Stimulated activated CD8-positive, alpha-beta memory T cell treated with anti-CD3 and anti-CD28 coated beads, Interleukin-7, amount 100 ng/mL, for 24 hours (primary cell): ENCODE data around the gene MORN1.

Experiments used
- DNase-seq: peaks from one replicate; pipeline ENCODE4 v3.0.0-alpha.2; 2020; ENCODE audit warnings: low read depth

MORN1 gene

DNA sequence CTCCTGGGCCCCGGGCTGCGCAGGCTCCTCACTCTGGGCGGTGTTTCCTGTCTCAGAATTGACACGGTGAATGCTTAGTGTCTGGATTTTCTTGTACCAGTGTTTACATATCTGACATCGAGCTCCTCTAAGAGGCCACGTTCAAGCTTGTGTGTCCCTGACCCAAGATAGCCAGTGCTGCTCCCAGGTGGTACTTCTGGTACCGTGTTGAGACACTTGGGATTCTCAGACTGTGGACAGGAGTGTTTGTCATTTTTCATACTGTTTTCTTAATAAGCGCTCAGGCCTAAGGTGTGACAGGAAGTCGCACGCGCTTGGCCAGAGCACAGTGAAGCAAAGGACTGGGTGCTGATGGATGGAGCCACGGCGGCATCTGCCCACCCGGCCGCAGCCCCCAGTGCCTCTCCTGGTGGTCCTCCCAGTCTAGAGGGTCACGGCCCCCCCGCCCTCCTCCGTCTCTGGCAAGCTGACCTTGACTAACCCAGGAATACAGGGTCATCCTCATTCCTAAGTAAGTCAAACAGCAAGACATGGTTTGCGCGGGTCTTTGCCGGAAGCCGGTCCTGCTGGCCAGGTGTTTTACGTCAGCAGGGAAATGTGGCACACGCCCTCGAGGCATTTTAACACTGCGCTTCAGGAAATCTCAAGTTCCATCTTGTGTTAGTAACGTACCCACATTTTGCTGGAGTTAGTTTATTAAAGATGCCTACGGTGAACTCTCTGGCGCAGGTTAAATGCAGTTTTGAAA lies 13.0 kb upstream of the MORN1 start:
- no peak for DNase-seq

DNA sequence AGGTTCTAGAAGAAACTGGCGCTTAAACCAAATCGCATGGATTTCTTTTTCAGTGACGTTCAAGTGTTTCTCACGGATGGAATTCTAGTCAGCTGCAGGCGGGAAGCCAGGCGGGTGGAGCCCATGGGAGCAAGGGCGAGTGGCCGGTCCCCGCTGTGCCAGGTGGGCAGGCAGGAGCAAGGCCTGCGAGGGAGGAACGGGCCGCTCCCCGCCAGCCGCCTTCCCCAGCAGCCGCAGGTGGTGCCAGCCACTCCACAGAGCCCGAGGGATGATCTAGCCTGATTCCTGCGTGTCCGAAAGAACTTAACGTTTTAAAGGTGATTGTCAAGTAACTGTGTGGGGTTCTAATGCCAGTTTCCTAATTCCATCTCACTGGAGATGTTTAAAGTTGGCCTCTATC lies 11.9 kb upstream of the MORN1 start:
- DNase-seq = no peak

DNA sequence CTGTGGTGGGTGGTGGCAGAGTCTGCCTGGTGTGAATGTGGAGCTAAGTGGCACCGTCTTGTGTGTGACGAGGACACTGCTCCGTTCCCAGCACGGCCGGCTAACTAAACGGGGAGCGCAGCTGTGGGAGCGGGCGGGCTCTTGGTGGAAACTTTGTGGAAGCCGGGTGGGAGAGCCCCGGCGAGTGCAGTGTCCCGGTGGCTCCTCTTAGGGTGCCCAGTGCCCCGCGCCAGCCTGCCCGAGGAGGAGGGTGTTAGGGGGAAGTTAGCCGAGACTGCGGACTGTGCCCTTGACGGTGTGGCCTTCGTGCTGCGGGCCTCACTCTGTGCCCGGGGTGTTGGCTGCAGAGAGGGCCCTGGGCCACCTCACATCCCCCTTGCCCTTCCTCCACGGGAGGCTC lies 11.1 kb upstream of the MORN1 start:
- no peak for DNase-seq

DNA sequence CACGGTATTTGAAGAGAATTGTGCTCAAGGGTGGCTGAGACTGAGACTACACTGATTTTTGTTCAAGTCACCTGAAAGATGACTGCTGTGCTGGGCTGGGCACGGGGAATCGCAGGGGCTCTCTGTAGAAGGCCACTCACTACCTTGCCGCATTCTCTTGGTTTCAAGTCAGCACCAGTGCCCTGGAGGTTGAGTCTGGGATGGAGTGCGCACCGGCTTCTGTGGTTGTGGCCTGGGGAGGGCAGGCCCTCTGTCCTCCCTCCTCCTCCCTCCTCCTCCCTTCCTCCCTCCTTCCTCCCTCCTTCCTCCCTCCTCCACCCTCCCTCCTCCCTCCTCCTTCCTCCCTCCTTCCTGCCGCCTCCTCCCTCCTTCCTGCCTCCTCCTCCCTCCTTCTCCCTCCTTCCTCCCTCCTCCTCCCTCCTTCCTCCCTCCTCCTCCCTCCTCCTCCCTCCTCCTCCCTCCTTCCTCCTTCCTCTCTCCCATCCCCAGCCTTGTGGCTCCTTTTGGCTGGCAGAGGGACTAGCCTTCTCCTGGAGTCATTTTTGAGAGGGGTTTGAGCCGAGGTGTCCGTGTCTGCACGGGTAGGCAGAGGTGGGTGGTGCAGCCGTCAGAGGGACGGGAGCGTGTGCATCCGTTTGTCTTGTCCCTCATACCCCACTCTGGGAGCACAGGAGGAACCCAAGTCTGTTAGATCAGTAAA lies 9.7 kb upstream of the MORN1 start:
- no peak for DNase-seq

DNA sequence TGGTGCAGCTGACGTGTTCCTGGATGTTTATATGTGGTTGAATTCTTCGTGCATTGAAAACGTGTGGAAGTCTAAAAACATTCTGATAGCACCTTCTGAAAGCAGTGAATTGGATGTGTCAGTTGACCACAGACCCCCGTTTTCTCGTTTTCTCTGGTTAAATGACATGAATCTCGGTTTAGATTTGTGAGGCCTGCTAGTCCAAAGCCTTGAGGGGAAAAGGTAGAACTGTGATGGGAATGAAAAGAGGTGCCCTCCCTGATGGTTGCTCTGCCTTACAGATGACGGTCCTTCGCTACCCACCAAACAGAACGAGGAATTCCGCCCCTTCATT lies 9.2 kb upstream of the MORN1 start:
- no peak for DNase-seq

DNA sequence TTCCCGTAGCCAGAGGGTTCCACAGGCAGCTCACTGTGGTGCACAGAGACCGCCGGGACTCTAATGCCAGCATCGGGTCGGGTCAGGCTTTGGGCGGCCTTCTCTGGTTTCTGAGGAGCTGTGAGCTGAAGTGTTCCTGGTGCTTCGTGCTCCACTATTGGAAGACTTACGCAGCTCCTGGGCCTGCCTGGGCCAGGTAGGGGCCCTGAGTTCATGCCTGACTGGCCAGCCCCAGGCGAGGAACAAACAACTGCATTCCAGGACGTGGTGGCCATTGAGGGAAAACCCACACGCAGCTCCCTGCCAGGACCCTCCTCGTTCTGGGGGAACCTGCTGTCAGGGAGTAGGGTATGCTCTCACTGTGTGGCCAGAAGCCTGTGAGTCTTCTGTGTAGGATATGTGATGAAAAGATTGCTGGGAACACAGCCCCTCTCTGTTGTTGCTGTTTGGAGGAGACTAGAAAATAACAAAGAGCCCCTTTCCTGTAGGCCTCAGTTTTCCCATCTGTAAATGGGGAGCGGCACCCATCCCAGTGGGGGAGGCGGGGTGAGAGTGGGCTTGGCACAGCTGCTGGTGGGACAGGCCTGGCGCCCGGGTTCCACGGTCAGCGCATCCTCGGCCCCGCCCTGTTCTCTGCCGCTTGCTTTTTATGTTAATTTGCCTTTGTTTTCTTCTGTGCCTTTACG lies 8.7 kb upstream of the MORN1 start:
- no peak for DNase-seq

DNA sequence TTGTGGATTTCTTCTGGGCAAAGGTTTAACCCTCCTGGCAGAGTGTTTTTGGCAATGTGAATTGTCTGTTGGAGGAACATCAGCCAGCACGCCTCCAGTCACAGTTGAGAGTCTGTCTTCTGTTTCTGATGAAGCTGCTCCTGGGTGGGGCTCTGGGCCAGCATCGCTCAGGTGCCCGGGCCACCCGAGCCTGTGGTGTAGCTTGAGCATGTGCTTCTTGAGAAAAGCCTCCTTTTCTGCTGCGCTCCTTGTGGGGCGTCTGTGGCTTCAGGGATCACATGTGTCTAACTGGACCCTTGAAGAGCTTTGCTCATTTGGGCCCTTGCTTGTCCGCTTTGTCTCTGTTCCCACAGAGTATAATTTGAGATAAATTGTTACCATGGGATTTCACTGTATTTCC lies 7.5 kb upstream of the MORN1 start:
- DNase-seq = no peak

DNA sequence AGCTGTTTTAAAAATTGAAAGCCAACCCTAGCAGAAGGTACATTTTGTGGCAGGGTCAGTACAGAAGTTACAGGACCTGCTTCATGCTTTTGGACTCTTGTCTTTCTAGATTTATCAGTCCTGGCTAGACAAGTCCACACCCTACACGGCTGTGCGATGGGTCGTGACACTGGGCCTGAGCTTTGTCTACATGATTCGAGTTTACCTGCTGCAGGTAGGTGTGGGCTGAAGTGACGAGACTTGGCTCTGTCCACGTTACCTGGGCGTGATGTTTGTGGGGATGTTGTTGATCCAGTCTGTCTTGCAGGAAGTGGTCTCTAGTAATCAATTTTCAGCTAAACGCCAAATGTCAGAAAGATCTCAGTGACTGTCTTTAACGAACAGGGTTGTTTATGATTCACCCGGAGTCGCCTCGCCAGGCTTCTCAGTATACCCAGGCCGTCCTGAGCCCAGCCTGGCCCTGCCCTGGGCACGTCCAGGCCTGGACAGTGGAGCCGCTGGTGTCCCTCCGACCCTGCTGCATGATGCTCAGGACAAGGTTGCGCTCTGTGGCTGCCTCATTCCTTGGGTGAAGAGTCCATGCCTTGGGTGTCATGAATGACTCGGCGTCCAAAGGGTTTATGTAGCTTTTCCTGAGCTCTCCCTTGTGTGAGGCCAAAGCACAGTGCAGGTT lies 5.8 kb upstream of the MORN1 start:
- DNase-seq = no peak

DNA sequence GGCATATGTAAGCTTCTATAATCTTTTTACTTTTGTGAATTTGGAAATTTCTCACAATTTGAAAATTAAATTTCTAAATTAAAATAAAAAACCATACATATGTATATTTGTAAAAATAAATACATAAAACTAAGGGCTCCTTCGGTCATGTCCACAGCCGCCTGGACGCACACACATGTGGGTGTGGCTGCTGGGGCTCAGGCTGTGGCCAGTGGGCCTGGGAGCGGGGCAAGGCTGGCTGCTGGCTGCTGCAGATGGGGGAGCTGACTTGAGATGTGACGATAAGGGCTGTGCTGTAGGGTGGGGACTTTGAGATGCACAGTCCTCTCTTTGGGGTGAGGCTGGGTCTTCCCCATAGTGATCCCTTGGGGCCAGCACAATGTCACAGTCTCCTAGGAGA lies 5.1 kb upstream of the MORN1 start:
- no peak for DNase-seq

DNA sequence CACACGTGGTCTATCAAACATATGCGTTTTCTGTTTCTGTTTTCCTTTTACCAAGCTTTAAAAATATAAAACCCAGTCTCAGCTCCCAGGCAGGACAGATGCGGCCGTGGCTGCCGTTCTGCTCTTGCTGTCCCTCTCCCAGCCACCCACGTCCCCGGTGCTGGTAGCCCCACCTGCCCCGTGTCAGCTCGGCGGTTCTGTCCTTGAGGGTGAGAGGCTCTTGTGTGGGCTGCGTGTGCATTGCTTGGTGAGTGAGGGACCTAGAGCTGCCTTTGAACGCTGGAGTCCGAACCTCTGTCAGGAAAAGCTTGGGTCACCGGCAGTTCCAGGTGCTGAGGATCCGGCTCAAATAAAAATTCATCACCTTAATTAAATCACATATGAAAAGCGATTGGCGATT lies 4.7 kb upstream of the MORN1 start:
- no peak for DNase-seq

DNA sequence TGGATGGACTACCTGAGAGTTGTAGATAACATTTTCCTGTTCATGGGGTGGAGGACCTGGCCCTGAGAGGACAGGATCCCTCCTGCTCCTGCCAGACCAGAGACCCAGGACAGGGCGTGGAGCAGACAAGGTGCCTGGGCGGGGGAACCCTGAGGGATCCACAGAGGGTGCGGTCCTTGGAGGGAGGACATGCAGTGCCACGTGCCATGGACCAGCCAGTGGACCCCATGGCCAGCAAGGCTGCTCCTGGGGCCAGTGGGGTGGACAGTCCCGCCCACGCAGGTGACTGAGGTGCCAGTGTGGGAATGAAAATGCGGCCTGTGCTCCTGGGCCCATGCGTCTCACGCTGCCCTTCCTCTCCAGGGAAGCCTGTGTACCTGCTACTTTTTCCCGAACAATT lies 3.9 kb upstream of the MORN1 start:
- DNase-seq = no peak

DNA sequence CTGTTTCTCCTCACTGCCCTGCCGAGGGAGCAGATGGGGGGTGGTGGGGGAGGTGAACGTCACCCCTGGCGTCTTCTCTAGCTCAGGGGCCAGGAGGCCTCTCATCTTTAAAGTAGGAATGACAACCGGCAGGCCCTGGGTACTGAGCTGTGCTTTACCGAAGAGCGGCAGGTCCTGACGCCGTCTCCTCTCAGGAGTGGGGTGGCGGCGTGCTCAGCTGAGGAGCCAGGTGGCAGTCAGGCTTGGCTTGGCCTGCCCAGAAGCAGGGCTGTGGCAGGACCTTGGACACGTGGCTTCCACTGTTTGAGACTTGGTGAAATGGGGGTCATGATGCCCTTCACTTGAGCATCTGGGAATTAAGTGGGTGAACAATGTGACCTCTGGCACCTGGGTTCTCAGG lies 3.4 kb upstream of the MORN1 start:
- no peak for DNase-seq

DNA sequence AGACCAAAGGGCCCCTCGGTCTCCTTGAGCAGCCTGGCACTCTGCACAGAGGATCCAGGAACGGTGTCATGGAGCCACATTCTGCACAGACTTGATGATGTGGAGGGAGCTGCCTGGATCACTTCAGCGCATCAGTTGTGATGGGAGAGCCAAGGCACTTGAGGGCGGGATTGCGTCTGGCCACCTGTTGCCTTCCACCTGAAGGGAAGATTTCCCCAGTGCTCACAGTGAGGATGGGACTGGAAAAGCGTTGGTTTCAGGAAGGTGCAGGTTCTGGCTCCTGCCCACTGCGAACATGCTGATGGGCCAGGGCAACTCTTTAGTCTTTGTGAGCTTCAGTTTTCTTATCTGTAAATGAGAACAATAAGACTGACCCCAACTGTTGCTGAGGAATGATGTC lies 2.9 kb upstream of the MORN1 start:
- no peak for DNase-seq

DNA sequence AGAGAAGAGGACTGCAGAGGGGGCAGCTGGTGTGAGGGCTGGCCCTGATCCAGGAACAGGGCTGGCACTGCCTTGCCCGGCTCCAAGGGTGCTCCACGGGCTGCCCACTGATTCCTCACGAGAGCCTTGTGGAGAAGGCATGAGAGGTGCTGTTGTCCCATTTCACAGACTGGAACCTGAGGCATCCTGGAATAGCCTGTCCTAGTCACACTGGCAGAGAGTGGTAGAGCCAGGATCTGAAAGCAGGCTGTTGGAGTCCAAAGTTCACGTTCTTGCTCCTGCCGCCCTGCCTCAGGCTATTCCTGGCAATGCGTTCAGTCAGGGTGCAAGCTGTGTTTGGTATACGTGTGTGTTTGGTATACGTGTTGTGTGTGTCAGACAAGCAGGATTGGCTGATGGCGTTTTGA lies 2.1 kb upstream of the MORN1 start:
- DNase-seq = no peak

DNA sequence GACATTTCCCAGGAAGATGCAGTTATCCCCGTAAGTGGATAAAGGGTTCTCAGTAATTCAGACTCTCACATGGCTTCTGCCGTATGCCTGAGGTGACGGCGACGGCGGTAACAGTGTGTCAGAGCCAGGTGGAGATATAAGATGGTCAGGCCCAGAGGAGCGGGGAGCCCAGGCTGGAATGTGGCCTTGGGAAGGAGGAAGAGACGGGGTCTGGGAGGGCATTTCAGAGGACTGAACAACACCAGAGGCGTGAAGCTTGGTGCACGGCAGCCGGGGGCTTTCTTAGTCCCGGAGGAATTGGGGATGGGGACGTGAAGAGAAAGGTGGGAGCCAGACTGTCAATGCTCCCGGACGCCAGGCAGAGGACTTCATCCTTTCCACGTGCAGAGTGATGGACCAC lies 1.3 kb upstream of the MORN1 start:
- no peak for DNase-seq

DNA sequence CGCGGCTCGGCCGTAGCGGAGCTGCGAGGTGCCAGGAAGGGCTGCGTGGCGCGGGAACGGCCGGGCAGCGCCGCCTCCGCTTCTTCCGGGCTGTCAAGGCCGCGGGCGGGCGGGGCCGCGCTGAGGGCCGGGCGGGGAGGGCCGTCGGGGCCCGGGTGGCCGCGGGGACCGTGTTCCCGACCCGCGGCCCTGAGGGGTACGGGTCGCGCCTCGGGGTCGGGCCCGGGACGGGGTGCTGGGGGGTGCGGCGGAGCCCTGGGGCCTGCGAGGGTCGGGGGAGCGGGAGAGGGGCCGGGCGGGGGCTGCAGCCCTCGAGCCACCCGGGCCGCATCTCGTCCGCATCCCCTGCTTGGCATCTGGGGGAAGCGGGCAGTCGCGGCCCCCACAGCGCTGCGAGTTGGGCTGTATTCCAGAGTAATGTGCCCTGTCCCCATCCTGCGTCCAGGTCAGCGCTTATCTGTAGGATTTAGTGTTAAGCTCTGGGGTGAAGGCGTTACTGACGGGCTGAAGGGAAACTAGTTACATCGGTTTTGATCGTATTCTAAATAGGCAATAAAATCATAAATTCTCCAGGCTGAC lies 666 bp upstream of the MORN1 start:
- no peak for DNase-seq

DNA sequence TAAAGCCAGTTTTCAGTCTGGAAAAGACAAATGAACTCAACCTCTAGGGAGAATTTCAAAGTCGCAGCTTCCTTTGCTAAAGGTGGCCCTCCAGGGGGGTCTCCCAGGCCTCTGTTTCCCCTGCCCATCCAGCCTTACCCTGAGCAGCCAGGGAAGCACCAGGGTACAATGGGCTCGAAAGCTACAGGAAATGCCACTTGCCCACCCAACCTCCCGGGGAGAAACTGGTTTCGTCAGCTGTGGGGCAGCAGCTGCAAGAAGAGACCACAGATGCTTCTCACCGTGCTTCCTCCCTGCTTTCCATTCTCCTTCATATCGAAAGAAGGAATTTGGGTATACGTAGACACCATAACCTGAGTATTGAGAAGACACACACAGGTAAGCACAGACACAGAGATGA lies 1.7 kb downstream of the MORN1 start:
- DNase-seq = no peak

DNA sequence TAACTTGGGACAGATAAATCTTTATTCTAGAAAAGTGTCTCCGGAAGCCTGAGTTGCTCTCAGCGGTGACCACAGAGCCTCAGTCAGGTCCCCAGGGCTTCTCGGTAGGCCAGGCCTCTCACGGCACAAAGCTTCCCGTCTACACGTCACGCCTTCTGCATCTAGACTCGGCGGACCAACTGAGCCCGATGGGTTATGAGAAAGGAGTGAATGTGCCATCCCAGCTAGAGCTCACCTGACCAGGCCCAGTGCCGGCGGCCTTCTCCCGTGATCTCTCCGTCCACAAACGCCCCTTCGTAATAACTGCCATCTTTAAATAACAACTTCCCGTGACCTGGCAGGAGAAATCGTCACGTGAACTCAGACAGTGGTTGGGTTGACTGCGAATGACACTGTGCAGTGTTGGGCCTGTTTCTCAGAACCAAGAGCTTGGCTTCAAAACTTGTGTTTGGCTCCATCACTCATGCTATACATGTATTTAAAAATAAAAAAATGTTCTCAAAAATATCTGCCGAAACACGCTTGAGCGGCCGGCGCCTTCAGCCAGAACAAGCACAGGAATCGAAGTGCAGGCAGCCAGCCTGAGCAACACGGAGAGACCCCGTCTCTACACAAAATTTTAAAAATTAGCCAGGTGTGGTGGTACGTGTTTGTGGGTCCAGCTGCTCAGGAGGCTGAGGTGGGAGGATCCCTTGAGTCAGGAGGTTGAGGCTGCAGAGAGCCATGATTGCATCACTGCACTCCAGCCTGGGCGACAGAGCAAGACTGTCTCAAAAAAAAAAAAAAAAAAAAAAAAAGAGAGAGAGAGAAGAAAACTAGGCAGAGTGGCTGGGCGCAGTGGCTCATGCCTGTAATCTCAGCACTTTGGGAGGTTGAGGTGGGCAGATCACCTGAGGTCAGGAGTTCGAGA lies 3.1 kb downstream of the MORN1 start:
- no peak for DNase-seq

DNA sequence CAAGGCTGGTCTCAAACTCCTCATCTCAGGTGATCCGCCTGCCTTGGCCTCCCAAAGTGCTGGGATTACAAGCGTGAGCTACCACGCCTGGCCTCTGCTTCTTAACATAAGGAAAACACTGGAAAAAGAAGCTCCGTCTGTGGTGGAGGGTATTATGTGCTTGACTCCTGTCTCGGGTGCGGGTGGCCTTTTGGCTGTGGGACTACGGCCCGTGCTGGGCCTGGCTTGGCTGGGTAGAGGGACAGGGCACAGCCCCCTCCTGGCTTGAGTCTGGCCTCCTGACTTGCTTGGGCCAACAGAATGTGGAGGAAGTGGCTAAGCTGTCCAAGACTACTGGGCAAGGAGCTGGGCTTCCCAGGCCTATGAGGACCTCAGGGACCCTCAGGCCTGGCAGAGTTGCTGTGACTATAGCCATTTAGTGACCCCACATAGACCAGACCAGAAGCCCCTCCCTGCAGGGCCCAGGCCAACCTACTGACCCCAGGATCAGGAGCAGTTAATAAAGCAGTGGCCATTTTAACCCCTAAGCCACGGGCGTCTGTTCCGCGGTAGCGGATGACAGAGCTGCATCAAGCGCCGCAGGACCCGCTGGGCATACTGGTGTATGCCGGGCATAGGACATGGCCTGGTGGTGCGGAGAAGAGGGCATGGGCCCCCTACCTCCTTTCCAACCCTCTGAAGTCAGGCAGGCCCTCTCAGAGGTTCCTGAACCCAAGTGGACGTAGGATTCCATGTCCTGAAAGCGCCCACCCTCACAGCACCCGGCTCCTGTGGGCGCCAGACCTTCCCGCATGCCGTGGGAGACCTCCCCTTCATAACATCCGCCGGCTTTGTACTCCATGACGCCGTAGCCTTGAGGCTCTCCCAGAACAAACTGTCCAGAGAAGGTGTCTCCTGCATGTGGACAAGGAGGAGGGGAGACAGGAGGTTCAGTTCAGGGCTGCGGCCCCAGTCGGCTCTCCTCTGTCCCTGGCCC lies 4.4 kb downstream of the MORN1 start:
- DNase-seq = no peak

DNA sequence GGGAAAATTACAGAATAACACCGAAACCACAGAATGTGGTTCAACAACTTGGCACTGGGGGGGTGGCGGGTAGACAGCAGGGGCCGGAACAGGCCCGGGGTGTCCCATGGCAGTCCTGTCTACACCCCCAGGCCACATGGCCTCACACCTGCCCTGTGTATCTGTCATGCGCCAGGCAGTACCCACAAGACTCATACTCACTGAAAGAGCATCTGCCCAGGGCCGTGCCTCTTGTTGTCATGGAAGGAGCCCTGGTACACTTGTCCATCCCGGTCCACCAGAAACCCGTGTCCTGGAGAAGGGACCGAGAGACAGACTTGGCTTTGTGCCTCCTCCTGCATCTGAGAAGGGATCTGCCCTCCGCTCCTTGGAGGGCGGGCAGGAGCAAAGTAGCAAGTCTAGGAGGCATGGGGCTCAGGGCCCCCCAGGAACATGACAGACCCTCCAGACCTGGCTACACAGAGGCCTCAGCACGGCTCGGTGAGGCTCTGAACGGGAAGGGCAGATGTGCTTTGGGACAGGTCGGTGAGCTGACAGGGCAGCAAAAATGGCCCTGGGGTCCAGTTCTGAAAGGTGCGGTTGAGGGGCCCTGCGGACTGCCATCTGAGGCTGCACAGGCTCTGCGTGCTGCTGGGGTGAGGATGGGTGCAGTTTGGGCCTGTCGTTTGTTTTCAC lies 5.6 kb downstream of the MORN1 start:
- DNase-seq = no peak
